RPMI7951 (cell line): Measurements from ENCODE around the gene PTPRG. TPM values are rescaled to one million over a fixed set of nuclear protein-coding genes. Genes with fewer than 3 reads are reported as not detected.
A peak's percentile ranks its signal among the peaks of the same experiment; 100 is the strongest.

Experiments used
- DNase-seq: peaks from one replicate; pipeline ENCODE4 v3.0.0-alpha.2; 2012; ENCODE audit warnings: low read depth
- total RNA-seq: library from RNA; depleted of rRNA; stranded (reverse); fragments of >200 nt; shearing (Covaris generic); gene quantifications from 2 replicates; pipeline ENCODE4 v1.2.3, GENCODE V29; 2014

PTPRG gene
- total RNA-seq, 1 experiment from 2014 or later: 43.0 TPM

DNA sequence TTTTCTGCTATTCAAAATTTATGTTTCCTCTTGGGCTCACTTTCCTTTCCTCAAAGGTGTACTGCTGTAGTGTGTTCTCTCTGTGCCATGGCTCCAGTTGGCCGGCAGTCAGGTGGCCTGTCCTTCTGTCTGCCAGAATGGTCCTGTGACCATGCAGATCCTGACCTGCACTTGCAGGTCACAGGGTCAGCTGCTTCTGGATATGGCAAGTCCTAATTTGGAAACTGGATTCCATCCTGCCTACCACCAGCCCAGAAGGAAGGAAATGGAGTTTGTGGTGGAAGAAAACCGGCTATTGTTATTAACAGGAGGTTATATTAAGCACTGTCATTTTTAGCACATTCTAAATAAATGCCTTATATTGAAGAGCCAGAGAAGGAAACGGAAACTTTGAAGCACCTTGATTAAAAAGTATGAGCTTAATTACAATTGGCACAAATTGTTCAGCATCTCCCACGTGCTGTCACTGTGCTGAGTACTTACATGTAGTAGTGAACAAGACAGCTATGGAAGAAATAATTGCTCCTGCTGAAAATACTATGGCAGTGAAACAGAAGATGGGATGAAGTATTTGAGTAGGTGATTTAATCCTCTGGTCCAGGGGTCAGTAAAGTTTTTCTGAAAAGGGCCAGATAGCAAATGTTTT lies 362.8 kb downstream of the PTPRG start:
- DNase-seq: peak; percentile 17

GRCh38 chr3:61924991-61925390 lies 363.6 kb downstream of the PTPRG start:
- DNase-seq: no peak

- DNase-seq: peak; percentile 15
These were observed 364.4 kb downstream of the PTPRG start for GRCh38 chr3:61925721-61926120.

- DNase-seq: peak; percentile 84
These were observed 365.6 kb downstream of the PTPRG start for GRCh38 chr3:61926923-61927322.

DNA sequence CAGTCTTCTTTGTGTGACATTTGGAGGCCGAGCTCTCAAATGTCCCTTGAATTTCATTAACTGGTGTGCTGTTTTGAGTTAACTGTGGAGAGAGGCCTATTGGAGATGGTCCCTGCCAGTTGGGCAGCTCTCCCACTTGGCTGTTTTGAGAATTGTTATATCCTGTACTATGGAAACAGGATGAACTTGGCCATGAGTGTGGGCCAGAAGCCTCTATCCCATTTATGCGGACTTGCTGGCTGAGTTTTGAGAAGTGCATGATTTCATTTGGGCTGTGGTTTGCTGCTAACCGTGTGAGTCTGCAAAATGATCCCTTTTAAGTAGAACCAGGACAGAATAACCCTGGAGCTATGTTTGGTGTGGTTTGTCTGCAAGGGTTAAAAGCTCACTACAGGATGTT lies 366.0 kb downstream of the PTPRG start:
- DNase-seq: peak; percentile 99

GRCh38 chr3:61928039-61928438 lies 366.7 kb downstream of the PTPRG start:
- DNase-seq: peak; percentile 74

DNA sequence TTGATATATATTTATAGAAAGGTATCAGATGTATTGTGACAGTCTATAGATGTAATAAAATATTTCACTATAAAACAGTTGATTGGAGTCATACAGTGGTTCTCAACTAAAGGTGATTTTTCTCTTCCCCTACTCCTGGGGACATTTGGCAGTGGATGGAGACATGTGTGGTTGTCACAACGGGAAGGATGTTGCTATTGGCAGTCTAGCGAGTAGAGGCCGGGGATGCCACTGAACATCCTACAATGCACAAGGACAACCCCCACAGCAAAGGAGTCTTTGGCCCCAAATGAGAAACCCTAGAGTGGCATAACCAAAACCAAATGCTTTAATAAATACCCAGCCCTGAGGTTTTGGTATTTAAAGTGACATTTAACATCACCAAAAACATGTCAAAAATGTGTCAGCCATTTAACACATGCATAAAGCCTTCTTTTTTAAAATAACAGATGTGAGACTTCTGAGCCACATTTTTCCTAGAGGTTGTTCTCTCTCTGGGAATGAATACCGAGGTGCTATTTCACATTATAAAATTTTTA lies 367.5 kb downstream of the PTPRG start:
- peak; percentile 36 for DNase-seq

DNA sequence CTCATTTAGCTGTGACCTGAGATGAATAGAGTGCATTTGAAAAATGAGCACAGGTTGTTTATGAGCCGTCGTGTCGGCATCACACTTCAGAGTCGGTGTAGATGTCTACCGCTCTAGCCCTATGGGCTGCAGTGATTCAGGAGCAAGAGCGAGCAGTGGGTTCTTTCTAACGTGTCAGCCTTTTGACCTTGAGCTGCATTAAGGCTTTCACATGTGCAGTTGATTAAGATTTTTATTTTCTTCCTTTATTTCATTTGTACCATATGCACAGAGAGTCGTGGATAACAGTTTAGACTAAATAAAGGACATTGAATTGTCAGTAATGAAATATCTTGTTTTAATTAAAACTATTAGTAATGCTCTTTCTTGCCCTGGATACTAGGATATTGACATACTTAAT lies 368.2 kb downstream of the PTPRG start:
- DNase-seq: peak; percentile 16

GRCh38 chr3:61932499-61932898 lies 371.1 kb downstream of the PTPRG start:
- DNase-seq: no peak

- DNase-seq: no peak
These were observed 372.6 kb downstream of the PTPRG start for GRCh38 chr3:61933798-61934504.

DNA sequence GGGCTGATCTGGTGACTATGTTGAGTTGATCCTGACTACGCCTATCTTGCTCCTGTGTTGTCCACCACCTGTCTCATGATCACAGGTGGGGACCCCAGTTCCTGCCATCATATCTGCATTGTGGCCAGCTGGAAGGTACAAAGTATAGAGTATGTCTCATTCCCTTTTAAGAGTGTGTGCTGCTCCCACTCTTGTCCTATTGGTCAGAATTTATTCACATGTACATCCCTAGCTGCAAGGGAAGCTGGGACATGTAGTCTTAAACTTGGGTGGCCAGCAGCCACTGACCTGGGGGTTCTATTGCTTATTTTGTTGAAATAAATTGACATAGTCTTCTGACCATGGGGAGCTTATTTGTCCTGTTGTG lies 373.1 kb downstream of the PTPRG start:
- no peak for DNase-seq

GRCh38 chr3:61935814-61936213 lies 374.4 kb downstream of the PTPRG start:
- no peak for DNase-seq

GRCh38 chr3:61936344-61936937 lies 375.1 kb downstream of the PTPRG start:
- peak; percentile 35 for DNase-seq

DNA sequence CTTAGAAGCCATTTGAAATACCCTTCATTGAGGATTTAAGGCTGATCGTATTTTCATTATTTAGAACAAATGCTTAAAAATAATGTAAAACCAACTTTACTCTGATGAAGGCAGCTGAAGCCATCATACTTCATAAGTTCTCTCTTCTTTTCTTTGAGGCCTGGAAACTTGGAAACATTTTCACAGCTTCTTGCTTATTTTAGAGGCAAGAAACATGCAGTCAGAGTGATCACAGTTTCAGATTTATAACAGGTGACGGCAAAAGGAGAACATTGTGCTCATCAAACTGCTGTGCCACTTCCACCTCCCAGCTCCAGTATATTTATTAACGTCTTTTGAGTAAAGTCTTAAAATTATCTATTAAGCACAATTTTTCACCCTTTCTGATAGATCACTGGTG lies 376.1 kb downstream of the PTPRG start:
- DNase-seq: no peak

DNA sequence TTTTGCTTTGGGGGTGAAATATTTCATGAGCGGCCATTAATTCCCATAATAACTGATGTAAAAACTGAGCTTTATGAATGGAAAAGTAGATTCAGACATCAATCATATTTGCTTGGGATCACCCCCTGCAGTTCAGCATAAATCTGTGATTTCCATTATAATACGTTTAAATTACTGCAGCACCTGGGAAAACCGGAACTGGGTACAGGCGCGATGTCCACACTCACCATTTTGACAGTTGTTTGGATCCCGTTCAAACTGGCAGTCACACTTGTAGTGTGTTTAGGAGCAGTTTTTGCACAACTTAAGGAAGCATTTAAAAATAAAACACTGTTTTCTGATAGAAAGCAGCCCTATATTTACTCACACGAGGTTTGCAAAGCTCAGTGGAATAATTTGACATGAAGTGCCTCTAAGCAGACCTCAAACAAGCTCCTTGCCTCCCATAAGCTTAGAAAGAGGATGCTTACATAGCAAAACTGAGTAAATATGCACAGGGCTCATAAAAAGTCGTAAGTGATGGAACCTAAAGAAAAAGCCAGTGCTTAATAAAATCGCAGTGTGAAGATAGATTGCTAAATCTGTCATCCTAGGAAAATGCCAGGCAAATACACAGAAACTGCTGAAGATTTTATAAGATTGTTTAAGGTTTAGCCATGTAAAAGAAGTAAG lies 377.6 kb downstream of the PTPRG start:
- no peak for DNase-seq

DNA sequence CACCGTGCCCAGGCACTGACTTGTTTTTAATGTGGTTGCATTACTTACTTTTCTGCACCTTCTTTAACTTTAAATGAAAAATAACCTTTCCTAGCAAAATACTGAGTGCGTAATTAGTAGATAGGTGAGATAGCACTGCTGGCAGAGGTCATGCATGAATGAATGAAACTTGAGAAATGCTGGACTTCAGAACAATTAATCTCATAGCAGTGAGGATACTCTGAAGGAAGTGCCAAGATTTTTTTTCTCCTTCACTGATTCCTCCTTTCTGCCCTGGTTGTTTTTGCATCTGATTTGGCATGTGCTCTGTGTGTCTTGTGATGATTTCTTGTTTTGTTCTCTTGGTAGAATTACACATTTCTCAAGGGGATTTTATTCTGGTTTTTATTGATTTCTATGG lies 378.9 kb downstream of the PTPRG start:
- no peak for DNase-seq

- DNase-seq: no peak
These were observed 382.6 kb downstream of the PTPRG start for GRCh38 chr3:61943975-61944374.

GRCh38 chr3:61944726-61945125 lies 383.4 kb downstream of the PTPRG start:
- no peak for DNase-seq

- DNase-seq: no peak
These were observed 384.3 kb downstream of the PTPRG start for GRCh38 chr3:61945657-61946056.

DNA sequence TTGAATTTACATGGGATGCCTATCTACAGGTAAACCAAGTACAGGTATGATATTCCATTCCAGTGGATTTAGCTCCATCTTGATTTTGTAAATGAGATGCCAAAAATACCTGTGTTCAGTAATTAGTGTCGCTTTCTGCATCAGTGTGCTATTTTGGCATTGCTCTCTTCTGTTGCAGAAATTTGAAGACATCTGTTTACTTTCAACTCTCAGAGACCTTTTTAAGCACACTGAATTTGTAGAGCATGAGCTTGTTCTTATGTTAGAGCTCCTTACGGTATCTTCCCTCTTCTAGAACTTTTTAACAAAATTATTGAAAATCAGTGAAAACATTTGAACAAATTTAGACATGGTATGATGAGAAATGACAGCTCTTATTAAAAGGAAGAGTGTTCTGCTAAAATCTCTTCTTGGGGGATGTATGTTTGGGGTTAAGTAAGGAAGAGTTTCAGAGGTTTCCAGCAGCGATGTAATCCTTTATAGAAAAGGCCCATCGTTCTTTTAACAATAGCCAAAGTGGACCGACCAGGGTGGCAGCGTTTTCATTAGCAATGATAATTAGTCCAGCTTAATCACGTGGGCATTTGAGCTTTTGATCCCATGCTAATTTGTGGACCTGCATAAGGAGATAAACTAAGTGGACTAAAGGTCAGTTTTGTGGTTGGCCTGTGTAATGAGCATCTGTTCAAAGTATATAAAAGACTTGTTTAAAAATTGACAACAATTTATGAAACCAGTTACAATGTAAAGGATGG lies 385.4 kb downstream of the PTPRG start:
- no peak for DNase-seq

DNA sequence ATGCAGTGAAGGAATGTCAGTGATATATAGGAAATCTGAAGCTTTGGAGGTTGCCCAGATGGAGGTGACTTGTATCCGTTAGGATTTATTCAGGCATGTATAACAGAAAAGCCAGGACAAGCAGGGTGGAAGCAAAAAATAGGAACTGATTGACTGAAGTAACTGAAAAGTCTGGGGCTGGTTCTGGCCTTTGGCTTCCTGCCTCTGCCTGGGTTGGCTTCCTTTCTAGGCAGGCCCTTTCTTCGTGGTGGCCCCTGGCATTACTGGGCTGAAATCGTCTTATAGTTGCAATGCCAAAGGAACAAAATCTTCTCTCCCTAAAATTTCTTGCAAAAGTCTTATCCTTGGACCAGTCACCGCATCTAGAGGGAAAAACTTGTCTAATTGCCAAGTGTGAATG lies 386.1 kb downstream of the PTPRG start:
- DNase-seq: no peak
